ENCODE measurements around the gene DBF4.
"Not testable (repeated sequence)": the region's sequence is repeated elsewhere in the genome, so short reads cannot be mapped to it uniquely, and the experiment has no call there.

DBF4 gene

GRCh38 chr7:87885018-87885417, 8.7 kb downstream of the DBF4 start:
- DNase-seq, result no peak

- DNase-seq, result no peak
These were observed 10.6 kb downstream of the DBF4 start for GRCh38 chr7:87886875-87887274.

- DNase-seq, result no peak
These were observed 19.1 kb downstream of the DBF4 start for GRCh38 chr7:87895363-87895762.

DNA sequence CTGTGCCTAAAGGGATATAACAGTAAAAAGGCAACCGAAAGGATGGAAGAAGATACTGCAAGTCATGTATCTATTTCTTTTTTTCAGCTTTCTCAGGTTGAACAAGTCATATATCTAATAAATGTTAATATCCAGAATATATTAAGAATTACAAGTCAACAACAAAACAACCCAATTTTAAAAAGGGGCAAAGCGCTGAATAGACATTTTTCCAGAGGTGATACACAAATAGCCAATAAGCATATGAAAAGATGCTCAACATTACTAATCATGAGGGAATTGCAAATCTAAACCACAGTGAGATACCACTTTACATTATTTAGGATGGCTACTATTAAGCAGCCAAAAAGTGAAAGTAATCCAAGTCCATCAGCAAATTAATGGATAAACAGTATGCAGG, 23.0 kb downstream of the DBF4 start:
- no peak for DNase-seq

GRCh38 chr7:87907136-87907906, 31.0 kb downstream of the DBF4 start:
- not testable (repeated sequence) for DNase-seq

GRCh38 chr7:87908814-87909213, 32.5 kb downstream of the DBF4 start:
- DNase-seq, result not testable (repeated sequence)

DNA sequence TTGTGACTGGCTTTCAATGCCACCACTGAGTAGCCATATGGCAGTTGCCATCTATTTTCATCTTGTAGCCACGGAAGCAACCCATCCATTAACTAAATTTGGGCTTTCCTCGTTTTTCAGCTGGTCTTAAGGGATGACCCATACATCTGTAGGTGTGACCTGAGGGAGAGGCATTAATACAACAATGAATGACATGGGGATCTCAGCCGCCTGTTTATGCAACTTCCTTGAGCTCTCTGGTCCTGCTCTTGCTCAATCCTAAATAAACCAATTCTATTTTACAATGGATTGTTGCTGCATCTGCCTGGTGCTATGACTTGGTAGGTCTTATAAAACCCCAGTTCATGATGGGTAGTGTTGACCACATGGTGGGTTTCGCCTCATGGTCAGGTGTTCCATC, 35.8 kb downstream of the DBF4 start:
- DNase-seq, result no peak

DNA sequence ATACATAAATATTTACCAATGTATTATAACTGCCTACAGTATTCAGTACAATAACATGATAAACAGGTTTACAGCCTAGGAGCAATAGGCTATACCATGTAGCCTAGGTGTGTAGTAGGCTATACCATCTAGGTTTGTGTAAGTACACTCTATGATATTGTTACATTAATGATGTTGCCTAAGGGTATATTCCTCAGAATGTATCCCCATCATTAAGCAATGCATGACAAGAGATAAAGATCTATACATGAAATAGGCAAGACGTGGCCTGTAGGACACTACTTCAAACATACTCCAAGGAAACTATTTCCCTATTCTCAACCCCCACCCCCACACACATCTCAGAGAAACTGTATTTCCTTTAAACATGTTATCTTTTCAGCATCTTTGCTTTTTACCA, 42.4 kb downstream of the DBF4 start:
- DNase-seq, result no peak

DNA sequence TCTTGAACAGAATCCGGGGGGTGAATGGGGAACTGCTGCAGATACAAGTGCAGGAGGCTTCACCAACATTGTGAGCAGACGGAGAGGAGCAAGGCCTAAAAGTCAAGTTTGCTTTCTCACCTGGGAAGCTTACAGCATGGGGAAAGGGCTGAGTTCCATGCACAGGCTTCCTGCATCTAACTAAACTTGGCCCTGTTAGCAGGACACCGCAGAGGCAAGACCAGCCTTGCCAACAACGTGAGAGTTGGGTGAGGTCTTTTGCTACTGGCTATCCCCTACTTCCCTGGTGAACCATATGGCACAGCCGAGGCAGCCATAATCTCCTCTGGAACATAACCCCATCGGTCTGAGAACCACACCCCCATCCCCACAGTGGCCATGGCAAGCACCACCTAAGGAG, 43.6 kb downstream of the DBF4 start:
- DNase-seq, result no peak

- no peak for DNase-seq
These were observed 44.3 kb downstream of the DBF4 start for GRCh38 chr7:87920578-87920977.

DNA sequence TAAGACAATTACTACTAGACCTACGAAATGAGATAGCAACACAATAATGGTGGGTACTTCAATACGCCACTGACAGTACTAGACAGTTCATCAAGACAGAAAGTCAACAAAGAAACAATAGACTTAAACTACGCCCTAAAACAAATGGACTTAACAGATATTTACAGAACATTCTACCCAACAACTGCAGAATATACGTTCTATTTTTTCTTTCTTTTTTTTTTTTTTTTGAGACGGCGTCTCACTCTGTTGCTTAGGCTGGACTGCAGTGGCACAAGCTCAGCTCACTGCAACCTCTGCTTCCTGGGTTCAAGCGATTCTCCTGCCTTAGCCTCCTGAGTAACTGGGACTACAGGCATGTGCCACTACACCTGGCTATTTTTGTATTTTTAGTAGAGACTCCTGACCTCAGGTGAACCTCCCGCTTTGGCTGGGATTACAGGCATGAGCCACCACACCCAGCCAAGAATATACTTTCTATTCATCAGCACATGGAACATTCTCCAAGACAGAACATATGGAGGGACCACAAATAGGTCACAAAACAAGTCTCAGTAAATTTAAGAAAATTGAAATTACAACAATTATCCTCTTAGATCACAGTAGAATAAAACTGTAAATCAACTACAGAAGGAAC, 46.6 kb downstream of the DBF4 start:
- DNase-seq, result not testable (repeated sequence)

DNA sequence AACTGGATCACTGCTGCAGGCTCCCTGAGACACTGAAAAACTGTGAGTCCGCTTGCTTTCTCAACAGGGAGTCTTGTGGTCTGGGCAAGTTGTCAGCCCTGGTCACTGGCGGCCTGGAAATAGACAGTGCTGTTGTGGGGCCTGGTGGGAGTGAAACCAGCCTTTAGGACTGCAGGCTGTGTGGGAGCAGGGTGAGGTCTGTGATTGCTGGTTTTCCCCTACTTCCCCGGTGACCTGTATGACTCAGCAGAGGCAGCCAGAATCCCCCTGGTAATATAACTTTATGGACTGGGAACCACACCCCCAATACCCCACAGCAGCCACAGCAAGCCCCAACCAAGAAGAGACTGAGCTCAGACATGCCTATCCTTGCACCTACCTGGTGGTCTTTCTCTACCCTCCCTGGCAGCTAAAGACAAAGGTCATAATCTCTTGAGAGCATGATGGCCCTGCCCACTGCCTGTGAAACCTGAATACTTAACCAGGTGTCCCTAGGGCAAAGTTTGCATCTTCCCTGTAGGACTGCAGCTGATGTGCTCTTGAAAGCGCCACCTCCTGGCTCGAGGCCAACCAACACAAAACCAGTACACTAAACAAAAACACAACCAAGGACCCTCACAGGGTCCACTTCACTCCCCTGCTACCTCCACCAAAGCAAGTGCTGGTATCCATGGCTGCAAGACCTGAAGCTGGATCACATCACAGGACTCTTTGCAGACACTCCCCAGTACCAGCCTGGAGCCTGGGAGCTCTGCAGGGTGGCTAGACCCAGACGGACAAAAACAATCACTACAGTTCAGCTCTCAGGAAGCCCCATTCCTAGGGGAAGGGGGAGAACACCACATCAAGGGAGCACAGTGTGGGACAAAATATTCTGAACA, 50.5 kb downstream of the DBF4 start:
- peak; percentile 5 to 13 for DNase-seq

GRCh38 chr7:87933605-87933952, 57.3 kb downstream of the DBF4 start:
- no peak for DNase-seq

DNA sequence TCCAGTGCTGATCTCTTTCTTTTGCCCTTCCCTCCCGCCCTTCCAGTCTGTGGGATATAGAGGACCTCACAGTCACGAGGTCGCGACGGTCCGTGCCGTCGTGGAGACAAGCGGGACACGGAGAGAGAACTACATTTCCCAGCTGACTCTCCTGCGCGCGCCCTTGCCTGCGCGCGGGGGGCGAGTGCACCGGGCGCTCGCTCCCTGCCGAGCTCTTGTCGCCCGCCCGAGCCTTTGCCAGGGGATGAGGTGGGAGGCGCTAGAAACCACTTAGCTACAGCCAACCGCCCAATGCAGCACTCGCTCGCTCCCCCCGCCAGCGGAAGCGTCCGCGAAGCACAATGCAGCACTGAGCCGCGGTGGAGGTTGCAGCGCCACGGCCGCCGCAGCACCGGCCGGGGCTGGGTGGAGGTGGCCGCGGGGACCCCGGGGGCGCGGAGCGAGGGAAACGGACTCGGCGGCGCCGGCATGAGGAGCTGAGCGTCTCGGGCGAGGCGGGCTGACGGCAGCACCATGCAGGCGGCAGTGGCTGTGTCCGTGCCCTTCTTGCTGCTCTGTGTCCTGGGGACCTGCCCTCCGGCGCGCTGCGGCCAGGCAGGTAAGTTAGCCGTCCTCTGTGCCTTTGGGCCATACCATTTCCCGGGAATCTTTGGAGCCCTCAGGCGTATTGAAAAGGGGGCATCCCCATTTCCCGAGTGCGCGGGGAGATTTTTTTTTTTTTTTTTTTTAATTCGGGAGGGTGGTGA, 57.8 kb downstream of the DBF4 start, which contains the start of gene ADAM22:
TSS of gene ADAM22 (plus strand) at position 299 of the 746 bp plus-strand sequence. CDS start at position 514, 215 bp downstream.
- DNase-seq, result peak; percentile 92 to 96

DNA sequence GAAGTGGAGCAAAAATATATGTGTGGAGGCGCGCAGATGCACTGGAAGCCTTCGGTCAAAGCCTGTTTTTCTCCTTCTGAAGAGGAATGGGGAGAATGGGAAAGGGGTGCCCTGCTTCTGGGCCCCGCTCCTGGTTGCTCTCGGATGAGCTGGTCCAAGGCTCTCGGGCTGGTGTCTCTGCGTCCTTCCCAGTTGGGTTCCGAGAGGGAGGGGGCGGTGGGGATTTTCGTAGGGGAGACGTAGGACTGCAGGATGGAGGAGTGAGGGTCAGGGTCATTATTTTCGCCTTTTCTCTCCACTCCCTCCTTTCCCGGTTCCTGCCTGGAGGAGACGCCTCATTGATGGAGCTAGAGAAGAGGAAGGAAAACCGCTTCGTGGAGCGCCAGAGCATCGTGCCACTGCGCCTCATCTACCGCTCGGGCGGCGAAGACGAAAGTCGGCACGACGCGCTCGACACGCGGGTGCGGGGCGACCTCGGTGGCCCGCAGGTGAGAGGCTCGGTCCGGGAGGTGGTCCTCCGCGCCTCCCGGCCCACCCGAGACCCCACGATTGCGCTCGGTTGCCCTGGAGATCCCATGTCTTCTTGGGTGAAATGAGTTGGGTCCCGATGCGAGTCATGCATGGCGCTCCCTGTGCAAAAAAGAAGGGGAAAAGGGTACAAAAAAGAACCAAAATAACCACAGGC, 58.5 kb downstream of the DBF4 start:
- DNase-seq, result peak; percentile 24 to 46

DNA sequence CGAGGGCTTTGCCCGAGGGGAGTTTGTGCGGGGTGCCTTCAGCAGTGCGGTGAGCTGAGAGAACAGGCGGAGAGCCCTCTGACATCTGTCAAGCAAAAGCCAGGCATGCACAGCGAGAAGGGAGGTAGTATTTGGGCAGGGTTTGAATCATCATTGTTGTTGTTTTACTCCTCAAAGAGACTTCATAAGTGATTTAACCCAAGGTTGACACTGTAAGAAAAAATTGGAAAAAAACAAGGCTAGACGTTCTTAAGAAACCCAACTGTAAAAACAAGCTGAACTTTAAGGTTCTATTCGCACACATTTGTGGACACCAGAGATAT, 59.1 kb downstream of the DBF4 start:
- DNase-seq, result no peak

GRCh38 chr7:87941138-87941537, 64.8 kb downstream of the DBF4 start:
- no peak for DNase-seq

DNA sequence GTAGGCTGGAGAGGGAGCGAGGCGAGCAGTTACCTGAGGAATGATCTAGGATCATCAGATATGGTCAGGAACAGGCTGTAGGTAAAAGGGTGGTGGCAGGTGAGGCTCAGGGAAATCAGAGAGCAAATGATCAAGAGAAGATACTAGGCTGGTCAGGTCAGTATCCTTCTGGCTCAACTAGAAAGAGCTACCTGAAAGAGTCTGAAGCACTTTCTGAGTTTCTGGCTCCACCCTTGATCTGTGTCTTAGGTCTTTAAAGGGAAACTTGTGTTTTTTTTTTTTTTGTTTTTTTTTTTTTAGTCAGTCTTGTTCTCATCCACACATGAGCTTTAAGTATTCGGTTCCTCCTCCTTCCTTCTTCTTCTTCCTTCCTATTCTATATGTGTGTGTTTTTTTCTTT, 68.3 kb downstream of the DBF4 start:
- DNase-seq, result no peak

- DNase-seq, result not testable (repeated sequence)
These were observed 69.6 kb downstream of the DBF4 start for GRCh38 chr7:87945926-87946325.

GRCh38 chr7:87948371-87948770, 72.1 kb downstream of the DBF4 start:
- no peak for DNase-seq

All from SHP77 (cell line).